B cell (primary cell): ENCODE data around the gene RASAL3. TPM values are rescaled to one million over a fixed set of nuclear protein-coding genes. Genes with fewer than 3 reads are reported as not detected.

Experiments
- ATAC-seq: fragments of 200-7000 bp; cut with Tn5 transposase; one replicate; pipeline ENCODE4 v1.10.0; 2021; ENCODE audit warnings: low read depth, mild to moderate bottlenecking, moderate number of reproducible peaks, moderate library complexity
- CTCF ChIA-PET: fragments of 350-600 bp; sonication (Branson Sonifier 250); formaldehyde crosslinking; loops from one replicate; lab custom pipeline; 2021; ENCODE audit warnings: antibody characterized with exemption, inconsistent platforms; lab: Charles Lee
- POLR2A ChIA-PET: fragments of 350-600 bp; sonication (Branson Sonifier 250); formaldehyde crosslinking; loops from one replicate; lab custom pipeline; 2021; ENCODE audit warnings: antibody characterized with exemption; lab: Charles Lee
- DNase-seq: peaks from one replicate; pipeline ENCODE4 v3.0.0; 2013
- H2AFZ ChIP-seq: 2 replicates; pipeline ENCODE4 v1.6.1; 2012; ENCODE audit warnings: mild to moderate bottlenecking, low read depth, low read length; ENCODE audit not compliant: insufficient read depth, poor library complexity, severe bottlenecking
- H3K27ac ChIP-seq, 2 donors: 1 replicate in 1 of 2; 2 replicates in 1 of 2; pipeline ENCODE4 v1.5.1; 2012 to 2013; ENCODE audit warnings: low read length in 2 of 2, mild to moderate bottlenecking in 2 of 2, moderate library complexity in 1 of 2
- H3K27me3 ChIP-seq, 4 experiments: fragments of 200-600 bp in 1 of 4; sonication (generic) in 1 of 4; replicated peaks in 1 of 4; 1 replicate in 2 of 4; 2 replicates in 2 of 4; pipeline versions ENCODE4 v1.6.1 to v1.7.0; 2013 to 2016; ENCODE audit warnings: low read length in 3 of 4, mild to moderate bottlenecking in 2 of 4, mixed read lengths in 1 of 4, moderate library complexity in 1 of 4; ENCODE audit not compliant: insufficient read depth in 4 of 4, control insufficient read depth in 3 of 4; ENCODE audit errors: control extremely low read depth in 1 of 4
- H3K36me3 ChIP-seq, 2 experiments: replicated peaks in 1 of 2; 1 replicate in 1 of 2; 2 replicates in 1 of 2; pipeline versions ENCODE4 v1.6.1 to v1.7.1; 2013; ENCODE audit warnings: low read length in 1 of 2; ENCODE audit not compliant: insufficient read depth in 2 of 2, control insufficient read depth in 1 of 2; ENCODE audit errors: control extremely low read depth in 1 of 2, extremely low read depth in 1 of 2
- H3K4me1 ChIP-seq, 2 donors: fragments of 200-600 bp in 1 of 2; sonication (generic) in 1 of 2; 1 replicate in 1 of 2; 2 replicates in 1 of 2; pipeline versions ENCODE4 v1.5.1 to v1.6.1; 2013 to 2017; ENCODE audit warnings: low read length in 2 of 2; ENCODE audit not compliant: control insufficient read depth in 2 of 2, insufficient read depth in 2 of 2
- H3K4me2 ChIP-seq: replicated peaks from 2 replicates; pipeline ENCODE3; 2012; ENCODE audit warnings: mild to moderate bottlenecking, low read depth, low read length; ENCODE audit not compliant: poor library complexity, severe bottlenecking
- H3K4me3 ChIP-seq, 5 experiments: fragments of 200-600 bp in 1 of 5; sonication (generic) in 1 of 5; 1 replicate in 3 of 5; 2 replicates in 2 of 5; pipeline versions ENCODE4 v1.5.1 to v1.7.0; 2011 to 2016; ENCODE audit warnings: low read length in 4 of 5, mild to moderate bottlenecking in 4 of 5, low read depth in 2 of 5, control low read depth in 1 of 5, moderate library complexity in 1 of 5; ENCODE audit not compliant: insufficient read depth in 1 of 5; ENCODE audit errors: control extremely low read depth in 1 of 5, extremely low read depth in 1 of 5
- H3K79me2 ChIP-seq: fragments of 200-600 bp; sonication (generic); one replicate; pipeline ENCODE4 v1.6.0; 2016; ENCODE audit warnings: low read length; ENCODE audit not compliant: control insufficient read depth, insufficient read depth
- H3K9ac ChIP-seq: fragments of 200-600 bp; sonication (generic); 2 replicates; pipeline ENCODE4 v1.6.1; 2017; ENCODE audit warnings: mild to moderate bottlenecking, low read length, moderate library complexity
- H3K9me3 ChIP-seq, 3 donors: one replicate each; pipeline versions ENCODE4 v1.6.1 to v1.7.1; 2013; ENCODE audit warnings: low read length in 2 of 3; ENCODE audit not compliant: control insufficient read depth in 2 of 3, insufficient read depth in 1 of 3; ENCODE audit errors: control extremely low read depth in 1 of 3
- H4K20me1 ChIP-seq: 2 replicates; pipeline ENCODE4 v1.6.0; 2012; ENCODE audit warnings: mild to moderate bottlenecking, low read length; ENCODE audit not compliant: insufficient read depth, control insufficient read depth, poor library complexity, severe bottlenecking
- H3K27ac Mint-ChIP-seq: one replicate; pipeline ENCODE4 v1.8.0; 2021; ENCODE audit warnings: mixed read lengths
- H3K27me3 Mint-ChIP-seq: one replicate; pipeline ENCODE4 v1.8.0; 2021; ENCODE audit warnings: mixed read lengths
- H3K4me1 Mint-ChIP-seq: one replicate; pipeline ENCODE4 v1.8.0; 2021; ENCODE audit warnings: mixed read lengths
- H3K4me3 Mint-ChIP-seq: one replicate; pipeline ENCODE4 v1.8.0; 2021; ENCODE audit warnings: mixed read lengths
- H3K9me3 Mint-ChIP-seq: one replicate; pipeline ENCODE4 v1.8.0; 2022; ENCODE audit warnings: mixed read lengths; ENCODE audit not compliant: insufficient read depth
- CTCF ChIP-seq: fragments of 200-600 bp; IDR thresholded peaks from one replicate; pipeline ENCODE4 v1.8.0; 2022; ENCODE audit warnings: antibody characterized with exemption, mild to moderate bottlenecking
- EZH2 ChIP-seq: IDR thresholded peaks from 2 replicates; pipeline ENCODE4 v1.6.1; 2012; ENCODE audit warnings: borderline replicate concordance, low read depth, mild to moderate bottlenecking, moderate library complexity, low read length; ENCODE audit not compliant: insufficient read depth, poor library complexity, severe bottlenecking
- WGBS: methylation state at CpG from one replicate; pipeline ENCODE4 v1.1.5; 2013; ENCODE audit warnings: missing lambda C conversion rate; ENCODE audit not compliant: insufficient coverage; 5-methylcytosine and 5-hydroxymethylcytosine counted together
- intact Hi-C: fragments of 100-400 bp; cut with micrococcal nuclease; formaldehyde crosslinking; loops from one replicate; pipeline ENCODE4 v1.10.0; 2022
- polyA plus RNA-seq: library from polyadenylated mRNA; depleted of rRNA; stranded (reverse); fragments of >200 nt; gene quantifications from 2 replicates; pipeline ENCODE4 v1.2.3, GENCODE V29; 2012
- total RNA-seq, 2 donors: library from RNA; stranded (reverse); fragments of 120-200 nt in 1 of 2; gene quantifications; 1 replicate in 1 of 2; 2 replicates in 1 of 2; pipeline versions ENCODE4 v1.2.3 to v1.2.4, GENCODE V29; 2013 to 2022

Gene RASAL3
- total and polyA plus RNA-seq, 2 donors (not counting 1 experiment from before 2014, with no cell fraction given): 95.3 to 154 TPM

DNA sequence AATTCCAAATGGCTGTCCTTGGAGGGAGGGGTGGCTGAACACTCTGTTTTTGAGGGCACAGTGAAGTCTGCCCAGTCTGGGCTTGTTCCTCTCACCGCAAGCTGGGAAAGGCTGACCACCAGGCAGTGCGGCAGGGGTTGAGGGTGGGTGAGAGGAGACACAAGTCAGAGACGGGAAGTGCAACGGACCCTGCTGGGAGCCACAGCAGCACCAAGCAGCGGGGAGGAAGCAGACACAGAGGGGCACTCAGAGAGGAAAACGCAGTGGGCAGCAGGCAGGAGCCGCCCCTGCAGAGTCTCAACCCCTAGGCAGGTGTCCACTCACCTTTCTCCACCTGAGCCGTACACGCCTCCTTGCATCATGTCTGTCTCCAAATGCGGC is 61.2 kb downstream of the RASAL3 start:
- WGBS: 94% methylated on average over 9 of the region's 10 CpGs
- Mint-ChIP-seq H3K4me3 (no peak overlapping the region), H3K27ac (no peak overlapping the region), H3K9me3 (no peaks in the 10 kb centered on the region), H3K4me1 (peaks cover 35% of the 10 kb centered on the region), H3K27me3 (no peaks in the 10 kb centered on the region)
- no peak overlapping the region for H3K27ac ChIP-seq
- no peaks in the 10 kb centered on the region for H3K9me3 ChIP-seq
- POLR2A ChIA-PET: no interaction called here
- no peak for ATAC-seq
- no peak overlapping the region for H3K9ac ChIP-seq
- H4K20me1 ChIP-seq: peaks cover 98% of the 10 kb centered on the region
- no peak overlapping the region for H2AFZ ChIP-seq
- H3K4me3 ChIP-seq: no peak overlapping the region
- DNase-seq: no peak
- H3K27me3 ChIP-seq: no peaks in the 10 kb centered on the region
- CTCF ChIA-PET: interaction anchor here (2.4 kb wide), 1 partner anchor 16 kb away, joined by 8 read pairs; the partner anchor contains the start of gene AKAP8L
- H3K79me2 ChIP-seq: peaks cover 80% of the 10 kb centered on the region
- peaks cover 10 to 13% of the 10 kb centered on the region in 2 donors for H3K4me1 ChIP-seq
- peaks cover 2 to 70% of the 10 kb centered on the region in 2 experiments for H3K36me3 ChIP-seq
- TF ChIP-seq EZH2 (no peak), CTCF (no peak)
- intact Hi-C loops: no loop called here
- no peak overlapping the region for H3K4me2 ChIP-seq

GRCh38 chr19:15402411-15403150 is 61.8 kb downstream of the RASAL3 start:
- CTCF ChIA-PET: interaction anchor here (0.9 kb wide), 1 partner anchor 18 kb away, joined by 3 read pairs; no protein-coding TSS in a partner anchor
- POLR2A ChIA-PET: no interaction called here

More at GRCh38 chr19:15402411-15403150, 61.8 kb downstream of the RASAL3 start:
- H3K9me3 ChIP-seq: no peaks in the 10 kb centered on the region
- H3K4me1 Mint-ChIP-seq: peaks cover 30% of the 10 kb centered on the region
- peaks cover 75% of the 10 kb centered on the region for H3K79me2 ChIP-seq
- H4K20me1 ChIP-seq: peaks cover 92% of the 10 kb centered on the region
- no peaks in the 10 kb centered on the region for H3K27me3 Mint-ChIP-seq
- no peak overlapping the region for H3K27ac Mint-ChIP-seq
- H3K4me1 ChIP-seq: peaks cover 10 to 13% of the 10 kb centered on the region in 2 donors
- ATAC-seq (no peak), DNase-seq (no peak)
- intact Hi-C loops: no loop called here
- no peaks in the 10 kb centered on the region for H3K9me3 Mint-ChIP-seq
- peaks cover 2 to 72% of the 10 kb centered on the region in 2 experiments for H3K36me3 ChIP-seq
- H3K9ac ChIP-seq: no peak overlapping the region
- H3K27ac ChIP-seq: no peak overlapping the region
- no peak overlapping the region for H3K4me2 ChIP-seq
- no peak overlapping the region for H3K4me3 Mint-ChIP-seq
- H3K27me3 ChIP-seq: no peaks in the 10 kb centered on the region
- H3K4me3 ChIP-seq: no peak overlapping the region
- over 99% methylated on average over 11 of the region's 15 CpGs for WGBS
- TF ChIP-seq CTCF (no peak), EZH2 (no peak)
- H2AFZ ChIP-seq: no peak overlapping the region
